ENCODE data around the gene UQCRC1.

Gene UQCRC1

GRCh38 chr3:48636149-48636655, 26.8 kb upstream of the UQCRC1 start:
- DNase-seq (ENCODE audit: extremely low read depth, insufficient read length), result no peak
- Histone ChIP-seq H3K4me3 (replicated peaks; ENCODE audit: low read depth, low read length) (peak overlapping the region; percentile 89), H3K27me3 (replicated peaks; ENCODE audit: control insufficient read depth, insufficient read depth, low read length) (no peaks in the 10 kb centered on the region), H3K36me3 (ENCODE audit: control insufficient read depth, insufficient read depth, low read length) (peaks cover 9% of the 10 kb centered on the region)
- TF ChIP-seq, protein P1, sequence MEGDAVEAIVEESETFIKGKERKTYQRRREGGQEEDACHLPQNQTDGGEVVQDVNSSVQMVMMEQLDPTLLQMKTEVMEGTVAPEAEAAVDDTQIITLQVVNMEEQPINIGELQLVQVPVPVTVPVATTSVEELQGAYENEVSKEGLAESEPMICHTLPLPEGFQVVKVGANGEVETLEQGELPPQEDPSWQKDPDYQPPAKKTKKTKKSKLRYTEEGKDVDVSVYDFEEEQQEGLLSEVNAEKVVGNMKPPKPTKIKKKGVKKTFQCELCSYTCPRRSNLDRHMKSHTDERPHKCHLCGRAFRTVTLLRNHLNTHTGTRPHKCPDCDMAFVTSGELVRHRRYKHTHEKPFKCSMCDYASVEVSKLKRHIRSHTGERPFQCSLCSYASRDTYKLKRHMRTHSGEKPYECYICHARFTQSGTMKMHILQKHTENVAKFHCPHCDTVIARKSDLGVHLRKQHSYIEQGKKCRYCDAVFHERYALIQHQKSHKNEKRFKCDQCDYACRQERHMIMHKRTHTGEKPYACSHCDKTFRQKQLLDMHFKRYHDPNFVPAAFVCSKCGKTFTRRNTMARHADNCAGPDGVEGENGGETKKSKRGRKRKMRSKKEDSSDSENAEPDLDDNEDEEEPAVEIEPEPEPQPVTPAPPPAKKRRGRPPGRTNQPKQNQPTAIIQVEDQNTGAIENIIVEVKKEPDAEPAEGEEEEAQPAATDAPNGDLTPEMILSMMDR (IDR thresholded peaks at IDR 0.05; ENCODE audit: insufficient read depth, low read length, poor library complexity, severe bottlenecking), result no peak

DNA sequence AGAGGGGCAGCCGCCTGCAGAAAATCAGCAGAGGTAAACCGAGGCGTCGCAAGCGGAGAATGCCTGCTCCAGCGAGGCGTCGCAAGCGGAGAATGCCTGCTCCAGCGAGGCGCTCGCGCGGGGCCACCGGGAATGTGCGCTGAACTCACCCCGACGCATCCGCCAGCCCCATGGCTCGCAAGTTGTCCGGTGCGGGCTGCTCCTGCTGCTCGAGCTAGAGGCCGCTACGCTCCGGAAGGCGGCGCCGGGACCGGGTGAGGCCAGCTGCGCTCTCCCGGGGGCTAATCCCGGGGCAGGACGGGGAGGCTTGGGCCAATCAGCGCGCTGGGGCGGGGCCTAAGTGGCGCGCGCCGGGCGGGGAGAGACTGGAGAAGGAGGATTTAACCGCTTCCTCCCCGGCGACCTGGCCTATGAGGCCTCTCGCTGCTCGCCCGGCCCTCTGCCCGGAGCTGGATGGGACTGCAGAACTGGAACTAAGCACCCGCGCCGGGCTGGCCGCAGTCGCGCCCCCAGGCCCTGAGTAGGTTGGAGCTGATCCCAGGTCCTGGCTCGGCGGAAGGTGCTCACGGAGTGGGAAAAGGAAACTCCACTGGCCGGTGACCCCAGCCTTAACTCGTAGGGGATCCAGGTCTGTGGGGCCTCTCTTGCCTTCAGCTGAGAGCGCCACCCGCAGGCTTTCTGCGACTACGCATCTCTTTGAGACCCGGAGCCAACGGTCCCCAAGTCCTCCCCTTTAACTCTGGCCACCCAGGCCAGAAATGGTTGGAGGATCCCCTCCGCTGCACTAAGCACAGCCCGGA, 26.0 kb upstream of the UQCRC1 start, which contains the start of gene SLC26A6:
Gene SLC26A6, minus strand, starts transcription at position 240 of the 800 bp plus-strand sequence. Its CDS starts 68 bp downstream, at position 172.
- DNase-seq (ENCODE audit: extremely low read depth, insufficient read length), result peak; percentile 97
- peak within 1 kb of the TSS; percentile 89 for H3K4me3 ChIP-seq (replicated peaks; ENCODE audit: low read depth, low read length)
- H3K36me3 ChIP-seq (ENCODE audit: control insufficient read depth, insufficient read depth, low read length), result peaks cover 11% of the 10 kb centered on the region
- TF ChIP-seq, protein P1 (IDR thresholded peaks at IDR 0.05; ENCODE audit: insufficient read depth, low read length, poor library complexity, severe bottlenecking), result peak; percentile 84
- no peaks in the 10 kb centered on the region for H3K27me3 ChIP-seq (replicated peaks; ENCODE audit: control insufficient read depth, insufficient read depth, low read length)

DNA sequence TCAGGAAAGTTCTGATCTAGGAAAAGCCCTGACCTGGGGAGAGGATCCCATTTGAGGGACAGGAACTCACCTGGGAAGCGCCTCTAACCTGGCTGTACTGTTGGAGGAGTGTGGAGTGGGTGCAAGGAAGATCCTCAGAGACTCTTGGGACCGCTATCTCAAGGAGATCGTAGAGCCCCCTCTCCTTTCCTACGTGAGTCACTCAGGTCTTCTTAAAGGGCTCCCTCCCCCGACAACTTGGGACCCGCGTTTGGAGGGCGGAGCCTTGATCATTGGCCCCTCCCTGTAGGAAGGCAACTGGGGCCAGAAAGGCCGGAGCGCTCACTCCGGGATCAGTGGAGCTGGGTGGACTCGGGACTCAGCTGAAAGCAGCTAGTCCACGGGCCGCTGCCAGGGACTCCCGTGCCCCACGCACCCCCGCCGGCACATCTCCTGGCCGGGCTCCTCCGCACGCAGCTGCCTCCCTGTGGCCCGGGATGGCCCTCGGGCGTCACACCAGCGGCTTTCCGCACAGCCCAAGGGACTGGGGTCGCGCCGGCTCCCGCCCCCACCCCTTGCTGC, 25.3 kb upstream of the UQCRC1 start:
- TF ChIP-seq, protein P1 (IDR thresholded peaks at IDR 0.05; ENCODE audit: insufficient read depth, low read length, poor library complexity, severe bottlenecking), result no peak
- Histone ChIP-seq H3K4me3 (replicated peaks; ENCODE audit: low read depth, low read length) (peak overlapping the region; percentile 89), H3K36me3 (ENCODE audit: control insufficient read depth, insufficient read depth, low read length) (peaks cover 15% of the 10 kb centered on the region), H3K27me3 (replicated peaks; ENCODE audit: control insufficient read depth, insufficient read depth, low read length) (no peaks in the 10 kb centered on the region)
- peak; percentile 52 for DNase-seq (ENCODE audit: extremely low read depth, insufficient read length)

DNA sequence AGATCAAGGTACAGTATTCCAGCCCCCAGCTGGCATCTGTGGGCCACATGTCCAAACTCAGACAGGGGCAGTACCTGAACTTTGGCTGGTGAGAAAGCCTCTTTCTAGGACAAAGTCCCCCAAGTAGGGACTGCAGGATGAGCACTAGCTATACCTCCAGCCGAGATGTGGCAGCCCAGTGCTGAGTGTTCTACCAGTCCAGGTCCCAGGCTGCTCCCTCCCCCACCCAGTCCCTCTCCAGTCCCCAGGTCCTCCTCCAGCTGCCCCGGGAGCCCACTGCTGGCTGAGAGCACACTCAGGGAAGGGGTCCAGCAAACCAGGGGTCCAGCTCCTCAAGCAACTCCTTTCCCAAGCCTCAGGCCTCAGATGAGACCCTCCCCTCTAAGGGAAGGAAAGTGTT, 24.3 kb upstream of the UQCRC1 start:
- Histone ChIP-seq H3K4me3 (replicated peaks; ENCODE audit: low read depth, low read length) (no peak overlapping the region), H3K27me3 (replicated peaks; ENCODE audit: control insufficient read depth, insufficient read depth, low read length) (no peaks in the 10 kb centered on the region), H3K36me3 (ENCODE audit: control insufficient read depth, insufficient read depth, low read length) (peaks cover 17% of the 10 kb centered on the region)
- TF ChIP-seq, protein P1 (IDR thresholded peaks at IDR 0.05; ENCODE audit: insufficient read depth, low read length, poor library complexity, severe bottlenecking), result no peak
- no peak for DNase-seq (ENCODE audit: extremely low read depth, insufficient read length)

GRCh38 chr3:48633256-48633655, 23.8 kb upstream of the UQCRC1 start:
- no peak for DNase-seq (ENCODE audit: extremely low read depth, insufficient read length)
- TF ChIP-seq, protein P1 (IDR thresholded peaks at IDR 0.05; ENCODE audit: insufficient read depth, low read length, poor library complexity, severe bottlenecking), result no peak
- Histone ChIP-seq H3K36me3 (ENCODE audit: control insufficient read depth, insufficient read depth, low read length) (peaks cover 17% of the 10 kb centered on the region), H3K27me3 (replicated peaks; ENCODE audit: control insufficient read depth, insufficient read depth, low read length) (no peaks in the 10 kb centered on the region), H3K4me3 (replicated peaks; ENCODE audit: low read depth, low read length) (no peak overlapping the region)
